ENCODE data around the gene BHLHE23. TPM values are rescaled to one million over a fixed set of nuclear protein-coding genes. Genes with fewer than 3 reads are reported as not detected.

BHLHE23 gene
- total RNA-seq, 1 donor from 2014 or later: not detected

- H3K9me3 Mint-ChIP-seq: no peaks in the 10 kb centered on the region
- H3K27me3 Mint-ChIP-seq (ENCODE audit: low read depth): peaks cover 28% of the 10 kb centered on the region
- H3K36me3 Mint-ChIP-seq (ENCODE audit: low read depth): no peaks in the 10 kb centered on the region
- DNase-seq (ENCODE audit: low read depth, low spot score): no peak
- H3K27ac Mint-ChIP-seq (ENCODE audit: unreplicated experiment): no peak overlapping the region
- H3K4me1 Mint-ChIP-seq: peaks cover 42% of the 10 kb centered on the region
- no peak overlapping the region for H3K4me3 Mint-ChIP-seq
- TF ChIP-seq, protein P1, sequence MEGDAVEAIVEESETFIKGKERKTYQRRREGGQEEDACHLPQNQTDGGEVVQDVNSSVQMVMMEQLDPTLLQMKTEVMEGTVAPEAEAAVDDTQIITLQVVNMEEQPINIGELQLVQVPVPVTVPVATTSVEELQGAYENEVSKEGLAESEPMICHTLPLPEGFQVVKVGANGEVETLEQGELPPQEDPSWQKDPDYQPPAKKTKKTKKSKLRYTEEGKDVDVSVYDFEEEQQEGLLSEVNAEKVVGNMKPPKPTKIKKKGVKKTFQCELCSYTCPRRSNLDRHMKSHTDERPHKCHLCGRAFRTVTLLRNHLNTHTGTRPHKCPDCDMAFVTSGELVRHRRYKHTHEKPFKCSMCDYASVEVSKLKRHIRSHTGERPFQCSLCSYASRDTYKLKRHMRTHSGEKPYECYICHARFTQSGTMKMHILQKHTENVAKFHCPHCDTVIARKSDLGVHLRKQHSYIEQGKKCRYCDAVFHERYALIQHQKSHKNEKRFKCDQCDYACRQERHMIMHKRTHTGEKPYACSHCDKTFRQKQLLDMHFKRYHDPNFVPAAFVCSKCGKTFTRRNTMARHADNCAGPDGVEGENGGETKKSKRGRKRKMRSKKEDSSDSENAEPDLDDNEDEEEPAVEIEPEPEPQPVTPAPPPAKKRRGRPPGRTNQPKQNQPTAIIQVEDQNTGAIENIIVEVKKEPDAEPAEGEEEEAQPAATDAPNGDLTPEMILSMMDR (conservative IDR thresholded peaks at IDR 0.05): no peak
Observed at GRCh38 chr20:62982124-62983075, 24.4 kb downstream of the BHLHE23 start.

- H3K36me3 Mint-ChIP-seq (ENCODE audit: low read depth): no peaks in the 10 kb centered on the region
- H3K27me3 Mint-ChIP-seq (ENCODE audit: low read depth): peaks cover 37% of the 10 kb centered on the region
- H3K4me1 Mint-ChIP-seq: peaks cover 42% of the 10 kb centered on the region
- peak; percentile 59 for DNase-seq (ENCODE audit: low read depth, low spot score)
- peak overlapping the region; percentile 75 for H3K4me3 Mint-ChIP-seq
- no peaks in the 10 kb centered on the region for H3K9me3 Mint-ChIP-seq
- no peak overlapping the region for H3K27ac Mint-ChIP-seq (ENCODE audit: unreplicated experiment)
- TF ChIP-seq, protein P1 (conservative IDR thresholded peaks at IDR 0.05): no peak
Observed at GRCh38 chr20:62980970-62981369, 25.8 kb downstream of the BHLHE23 start.

DNA sequence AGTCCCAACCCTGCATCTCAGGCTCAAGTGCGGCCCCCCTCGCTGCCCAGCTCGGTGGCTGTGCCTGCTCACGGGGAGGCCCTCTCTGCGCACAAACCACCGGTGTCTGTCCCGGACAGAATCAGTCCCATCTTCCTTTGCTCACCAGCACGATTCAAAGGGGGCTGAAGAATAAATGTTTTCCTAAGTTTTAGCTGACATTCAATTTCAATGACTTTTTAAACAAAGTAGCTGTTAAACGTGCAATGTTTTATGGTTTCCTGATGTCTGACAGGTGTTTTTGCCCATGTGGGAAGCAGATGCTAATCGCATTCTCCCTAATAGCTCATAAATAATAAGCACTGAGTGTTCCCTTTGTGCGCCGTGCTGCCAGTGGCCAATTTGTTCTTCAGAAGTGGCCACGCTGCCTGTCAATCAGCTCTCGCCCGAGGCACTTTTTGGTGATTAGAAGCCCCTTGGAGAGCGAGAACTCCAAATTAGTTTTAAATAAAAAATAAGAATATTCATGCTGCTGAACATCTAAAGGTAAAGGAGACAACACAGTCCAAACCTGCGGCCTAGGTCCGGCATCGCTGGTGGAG is 26.3 kb downstream of the BHLHE23 start:
- H3K4me1 Mint-ChIP-seq: peaks cover 42% of the 10 kb centered on the region
- DNase-seq (ENCODE audit: low read depth, low spot score): no peak
- TF ChIP-seq, protein P1 (conservative IDR thresholded peaks at IDR 0.05): no peak
- H3K4me3 Mint-ChIP-seq: peak overlapping the region; percentile 27
- H3K27ac Mint-ChIP-seq (ENCODE audit: unreplicated experiment): no peak overlapping the region
- H3K27me3 Mint-ChIP-seq (ENCODE audit: low read depth): peaks cover 40% of the 10 kb centered on the region
- no peaks in the 10 kb centered on the region for H3K36me3 Mint-ChIP-seq (ENCODE audit: low read depth)
- H3K9me3 Mint-ChIP-seq: no peaks in the 10 kb centered on the region

DNA sequence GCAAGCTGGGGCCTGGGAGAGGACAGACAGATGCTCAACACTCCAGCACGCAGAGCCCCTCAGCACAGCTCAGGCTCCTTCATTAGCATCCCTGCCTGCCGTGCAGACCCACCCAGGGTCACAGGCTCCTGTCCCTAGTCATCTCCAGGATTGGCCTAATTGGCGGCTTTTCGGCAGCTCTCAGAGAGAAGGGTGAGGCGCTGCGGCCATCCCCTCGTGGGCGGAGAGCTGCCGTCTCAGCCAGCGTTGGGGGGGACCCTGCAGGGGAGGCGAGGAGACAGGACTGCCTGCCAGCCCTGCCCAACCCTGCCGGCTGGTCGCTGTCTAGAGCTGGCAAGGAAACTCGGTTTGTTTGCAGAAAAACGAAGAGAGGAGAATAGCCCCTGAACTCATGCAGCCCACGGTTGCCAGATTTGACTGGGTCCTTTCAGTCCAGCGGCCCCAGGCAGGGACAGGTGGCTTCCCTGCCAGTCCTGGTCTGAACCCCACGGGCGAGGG is 26.8 kb downstream of the BHLHE23 start:
- TF ChIP-seq, protein P1 (conservative IDR thresholded peaks at IDR 0.05): no peak
- DNase-seq (ENCODE audit: low read depth, low spot score): no peak
- Mint-ChIP-seq H3K4me3 (no peak overlapping the region), H3K36me3 (ENCODE audit: low read depth) (no peaks in the 10 kb centered on the region), H3K27me3 (ENCODE audit: low read depth) (peaks cover 44% of the 10 kb centered on the region), H3K4me1 (peaks cover 40% of the 10 kb centered on the region), H3K9me3 (no peaks in the 10 kb centered on the region), H3K27ac (ENCODE audit: unreplicated experiment) (no peak overlapping the region)

- H3K9me3 Mint-ChIP-seq: no peaks in the 10 kb centered on the region
- H3K36me3 Mint-ChIP-seq (ENCODE audit: low read depth): no peaks in the 10 kb centered on the region
- peaks cover 40% of the 10 kb centered on the region for H3K4me1 Mint-ChIP-seq
- no peak for DNase-seq (ENCODE audit: low read depth, low spot score)
- peaks cover 45% of the 10 kb centered on the region for H3K27me3 Mint-ChIP-seq (ENCODE audit: low read depth)
- TF ChIP-seq, protein P1 (conservative IDR thresholded peaks at IDR 0.05): no peak
- H3K4me3 Mint-ChIP-seq: no peak overlapping the region
- peak overlapping the region; percentile 27 for H3K27ac Mint-ChIP-seq (ENCODE audit: unreplicated experiment)
Observed at GRCh38 chr20:62979310-62979709, 27.5 kb downstream of the BHLHE23 start.

All from neural crest cell (in vitro differentiated cells).